ENCODE measurements around the gene ZNF276.

DNA sequence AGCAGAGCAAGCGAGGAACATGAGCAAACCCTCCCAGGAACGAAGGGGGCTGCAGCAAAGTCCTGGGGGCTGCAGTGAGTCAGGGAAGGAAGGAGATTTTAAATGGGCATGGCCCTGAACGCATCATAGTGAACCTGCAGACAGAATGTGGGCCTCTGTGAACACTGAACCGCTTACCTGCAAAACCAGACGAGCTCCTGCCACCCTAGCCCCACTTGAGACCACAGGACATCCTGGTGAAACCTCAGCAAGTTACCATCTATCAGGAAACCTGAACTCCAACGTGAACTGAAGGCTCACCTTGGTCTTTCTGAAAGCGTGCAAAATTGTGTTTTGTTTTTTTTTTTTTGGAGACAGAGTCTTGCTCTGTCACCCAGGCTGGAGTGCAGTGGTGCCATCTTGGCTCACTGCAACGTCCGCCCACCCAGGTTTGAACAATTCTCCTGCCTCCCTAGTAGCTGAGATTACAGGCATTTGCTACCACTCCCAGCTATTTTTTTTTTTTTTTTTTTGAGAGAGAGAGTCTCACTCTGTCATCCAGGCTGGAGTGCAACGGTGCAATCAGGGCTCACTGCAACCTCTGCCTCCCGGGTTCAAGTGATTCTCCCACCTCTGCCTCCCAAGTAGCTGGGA lies 64.3 kb downstream of the ZNF276 start:
- TF ChIP-seq, protein P1, sequence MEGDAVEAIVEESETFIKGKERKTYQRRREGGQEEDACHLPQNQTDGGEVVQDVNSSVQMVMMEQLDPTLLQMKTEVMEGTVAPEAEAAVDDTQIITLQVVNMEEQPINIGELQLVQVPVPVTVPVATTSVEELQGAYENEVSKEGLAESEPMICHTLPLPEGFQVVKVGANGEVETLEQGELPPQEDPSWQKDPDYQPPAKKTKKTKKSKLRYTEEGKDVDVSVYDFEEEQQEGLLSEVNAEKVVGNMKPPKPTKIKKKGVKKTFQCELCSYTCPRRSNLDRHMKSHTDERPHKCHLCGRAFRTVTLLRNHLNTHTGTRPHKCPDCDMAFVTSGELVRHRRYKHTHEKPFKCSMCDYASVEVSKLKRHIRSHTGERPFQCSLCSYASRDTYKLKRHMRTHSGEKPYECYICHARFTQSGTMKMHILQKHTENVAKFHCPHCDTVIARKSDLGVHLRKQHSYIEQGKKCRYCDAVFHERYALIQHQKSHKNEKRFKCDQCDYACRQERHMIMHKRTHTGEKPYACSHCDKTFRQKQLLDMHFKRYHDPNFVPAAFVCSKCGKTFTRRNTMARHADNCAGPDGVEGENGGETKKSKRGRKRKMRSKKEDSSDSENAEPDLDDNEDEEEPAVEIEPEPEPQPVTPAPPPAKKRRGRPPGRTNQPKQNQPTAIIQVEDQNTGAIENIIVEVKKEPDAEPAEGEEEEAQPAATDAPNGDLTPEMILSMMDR (IDR thresholded peaks at IDR 0.05) = no peak
- no peak for TF ChIP-seq POLR2A (IDR thresholded peaks at IDR 0.05)

Data from ovary (tissue), 3 donors.